OCI-LY7 (cell line): ENCODE results near the gene SLC48A1. TPM values are rescaled to one million over a fixed set of nuclear protein-coding genes. Genes with fewer than 3 reads are reported as not detected.

Source experiments
- BruUV-seq: library from RNA; stranded (reverse); fragments of 400-500 nt; replicated peaks from 2 replicates; lab custom pipeline; 2021; lab: Mats Ljungman, UMichigan
- CTCF ChIA-PET: fragments of 300-600 bp; sonication (Branson Sonifier 250); formaldehyde crosslinking; loops from one replicate; lab custom pipeline; 2022; ENCODE audit warnings: antibody characterized with exemption; ENCODE audit not compliant: unreplicated experiment; lab: Charles Lee
- POLR2A ChIA-PET: fragments of 300-600 bp; sonication (Branson Sonifier 250); formaldehyde crosslinking; loops from one replicate; lab custom pipeline; 2022; ENCODE audit warnings: antibody characterized with exemption; lab: Charles Lee
- DNase-seq: peaks from one replicate; pipeline ENCODE4 v3.0.0-alpha.2; 2015; ENCODE audit warnings: low spot score
- H2AFZ ChIP-seq: fragments of 200-600 bp; sonication (generic), shearing (Covaris generic); 2 replicates; pipeline ENCODE4 v1.6.1; 2014; ENCODE audit warnings: mild to moderate bottlenecking, antibody characterized with exemption, low read length, moderate library complexity
- H3K27ac ChIP-seq: fragments of 200-600 bp; sonication (generic); 2 replicates; pipeline ENCODE4 v1.5.1; 2014; ENCODE audit warnings: mixed run types, low read depth, mild to moderate bottlenecking, moderate library complexity, low read length, inconsistent platforms; ENCODE audit not compliant: poor library complexity, severe bottlenecking
- H3K36me3 ChIP-seq: fragments of 200-600 bp; sonication (generic); 2 replicates; pipeline ENCODE4 v1.6.1; 2014; ENCODE audit warnings: mild to moderate bottlenecking, antibody characterized with exemption, low read length, moderate library complexity, mixed read lengths; ENCODE audit not compliant: insufficient read depth
- H3K4me1 ChIP-seq: fragments of 200-600 bp; sonication (generic); 2 replicates; pipeline ENCODE4 v1.5.1; 2014; ENCODE audit warnings: mild to moderate bottlenecking, low read length; ENCODE audit not compliant: insufficient read depth, poor library complexity, severe bottlenecking
- H3K4me2 ChIP-seq: fragments of 200-600 bp; sonication (generic); 2 replicates; pipeline ENCODE4 v1.6.1; 2014; ENCODE audit warnings: mild to moderate bottlenecking, low read length
- H3K4me3 ChIP-seq: fragments of 200-600 bp; sonication (generic); 2 replicates; pipeline ENCODE4 v1.5.1; 2014; ENCODE audit warnings: mild to moderate bottlenecking, low read depth, low read length; ENCODE audit not compliant: poor library complexity, severe bottlenecking
- H3K79me2 ChIP-seq: fragments of 200-600 bp; sonication (generic); 2 replicates; pipeline ENCODE4 v1.6.1; 2016; ENCODE audit warnings: low read depth, mild to moderate bottlenecking, low read length, moderate library complexity, mixed read lengths; ENCODE audit not compliant: insufficient read depth
- H3K9me2 ChIP-seq: fragments of 200-600 bp; sonication (generic); 2 replicates; pipeline ENCODE4 v1.6.1; 2016; ENCODE audit warnings: mild to moderate bottlenecking, low read length, mixed read lengths; ENCODE audit not compliant: insufficient read depth
- H3K9me3 ChIP-seq: fragments of 200-600 bp; sonication (generic); 2 replicates; pipeline ENCODE4 v1.6.1; 2014; ENCODE audit warnings: mild to moderate bottlenecking, mixed run types, low read length, mixed read lengths
- H4K20me1 ChIP-seq: fragments of 200-600 bp; sonication (generic); 2 replicates; pipeline ENCODE4 v1.6.1; 2014; ENCODE audit warnings: mild to moderate bottlenecking, antibody characterized with exemption, low read length, moderate library complexity, mixed read lengths; ENCODE audit not compliant: insufficient read depth
- EZH2phosphoT487 ChIP-seq: fragments of 200-600 bp; sonication (generic); IDR thresholded peaks from 2 replicates; pipeline ENCODE4 v1.6.1; 2018; ENCODE audit warnings: low read depth, borderline replicate concordance, mild to moderate bottlenecking, mixed run types, antibody characterized with exemption, low read length, moderate library complexity, mixed read lengths
- intact Hi-C: fragments of 100-400 bp; cut with micrococcal nuclease; formaldehyde crosslinking; loops from one replicate; pipeline ENCODE4 v1.10.0; 2022; ENCODE audit not compliant: unreplicated experiment
- total RNA-seq, 2 experiments: library from RNA; depleted of rRNA in 1 of 2; stranded (reverse); fragments of >200 nt in 1 of 2; shearing (Covaris generic) in 1 of 2; gene quantifications; 2 replicates each; pipeline ENCODE4 v1.2.3, GENCODE V29; 2014 to 2022
- TF ChIP-seq, protein P1 (sequence below): fragments of 200-600 bp; sonication (generic); conservative IDR thresholded peaks from 2 replicates; pipeline ENCODE4 v1.5.1; 2014; ENCODE audit warnings: mild to moderate bottlenecking, antibody characterized with exemption, low read length, moderate library complexity, mixed read lengths

Gene SLC48A1
- total RNA-seq, 2 experiments from 2014 or later, result 9.6 to 12.0 TPM

DNA sequence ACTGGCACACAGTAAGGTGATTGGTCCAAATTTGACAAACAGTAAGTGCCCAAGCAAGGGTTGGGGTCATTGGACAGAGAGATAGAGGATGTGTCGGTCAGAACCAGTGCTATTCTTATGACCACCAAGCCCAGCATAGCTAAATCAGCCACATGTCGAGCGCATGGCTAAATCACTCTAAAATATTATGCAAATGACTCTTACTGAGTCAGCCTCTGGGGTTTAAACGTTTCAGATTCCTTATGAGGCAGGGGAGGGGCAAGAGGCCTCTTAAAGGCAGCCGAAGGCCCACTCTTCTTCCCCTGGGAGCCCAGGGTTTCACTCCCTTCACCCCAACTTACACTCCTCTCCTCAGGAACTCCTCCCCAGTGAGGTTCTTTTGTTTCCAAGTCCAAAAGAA lies 47.1 kb upstream of the SLC48A1 start:
- CTCF ChIA-PET, result interaction anchor here (0.5 to 1.9 kb wide), 2 partner anchors 15 to 121 kb away, joined by 3 to 13 read pairs; no protein-coding TSS in a partner anchor
- Histone ChIP-seq H3K4me2 (peak overlapping the region; percentile 21), H3K79me2 (no peaks in the 10 kb centered on the region), H3K9me3 (no peaks in the 10 kb centered on the region), H3K36me3 (no peaks in the 10 kb centered on the region), H3K27ac (no peak overlapping the region), H3K9me2 (no peaks in the 10 kb centered on the region), H3K4me1 (peaks cover 19% of the 10 kb centered on the region), H4K20me1 (no peaks in the 10 kb centered on the region), H3K4me3 (no peak overlapping the region), H2AFZ (peak overlapping the region; percentile 87)
- no peak for TF ChIP-seq EZH2phosphoT487
- TF ChIP-seq, protein P1, sequence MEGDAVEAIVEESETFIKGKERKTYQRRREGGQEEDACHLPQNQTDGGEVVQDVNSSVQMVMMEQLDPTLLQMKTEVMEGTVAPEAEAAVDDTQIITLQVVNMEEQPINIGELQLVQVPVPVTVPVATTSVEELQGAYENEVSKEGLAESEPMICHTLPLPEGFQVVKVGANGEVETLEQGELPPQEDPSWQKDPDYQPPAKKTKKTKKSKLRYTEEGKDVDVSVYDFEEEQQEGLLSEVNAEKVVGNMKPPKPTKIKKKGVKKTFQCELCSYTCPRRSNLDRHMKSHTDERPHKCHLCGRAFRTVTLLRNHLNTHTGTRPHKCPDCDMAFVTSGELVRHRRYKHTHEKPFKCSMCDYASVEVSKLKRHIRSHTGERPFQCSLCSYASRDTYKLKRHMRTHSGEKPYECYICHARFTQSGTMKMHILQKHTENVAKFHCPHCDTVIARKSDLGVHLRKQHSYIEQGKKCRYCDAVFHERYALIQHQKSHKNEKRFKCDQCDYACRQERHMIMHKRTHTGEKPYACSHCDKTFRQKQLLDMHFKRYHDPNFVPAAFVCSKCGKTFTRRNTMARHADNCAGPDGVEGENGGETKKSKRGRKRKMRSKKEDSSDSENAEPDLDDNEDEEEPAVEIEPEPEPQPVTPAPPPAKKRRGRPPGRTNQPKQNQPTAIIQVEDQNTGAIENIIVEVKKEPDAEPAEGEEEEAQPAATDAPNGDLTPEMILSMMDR, result no peak
- BruUV-seq, result no TSS peak
- peak; percentile 27 for DNase-seq
- POLR2A ChIA-PET, result interaction anchor here (0.8 to 3.4 kb wide), 4 partner anchors 10 to 20 kb away, joined by 3 to 20 read pairs (median 4); partner anchors contain the start of gene RPAP3
- intact Hi-C loops, result no loop called here

DNA sequence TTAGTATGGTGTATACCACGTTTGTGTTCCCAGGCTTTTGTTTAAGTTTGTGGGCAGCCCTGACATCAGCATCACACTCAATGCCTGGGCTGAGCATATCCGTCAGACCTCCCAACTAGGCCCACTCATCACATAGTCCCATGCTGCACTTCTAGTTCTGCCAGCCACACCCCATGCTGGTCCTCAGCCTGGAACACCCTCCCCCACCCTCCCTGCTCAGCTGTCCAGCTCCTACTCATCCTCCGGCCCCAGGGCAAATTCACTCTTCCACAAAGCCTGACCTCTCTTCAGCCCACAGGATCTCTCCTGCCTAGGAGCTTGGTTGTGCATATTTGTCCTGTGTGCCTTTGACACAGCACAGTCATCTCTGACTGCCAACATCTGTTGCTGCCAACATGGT lies 43.8 kb upstream of the SLC48A1 start:
- BruUV-seq, result no TSS peak
- no peak overlapping the region for H3K4me3 ChIP-seq
- no peaks in the 10 kb centered on the region for H3K36me3 ChIP-seq
- ChIA-PET POLR2A (interaction anchor here (0.6 kb wide), 1 partner anchor 61 kb away, joined by 4 read pairs; no protein-coding TSS in a partner anchor), CTCF (no interaction called here)
- TF ChIP-seq, protein P1, result no peak
- TF ChIP-seq EZH2phosphoT487, result no peak
- no peaks in the 10 kb centered on the region for H4K20me1 ChIP-seq
- peaks cover 19% of the 10 kb centered on the region for H3K4me1 ChIP-seq
- no peak overlapping the region for H3K4me2 ChIP-seq
- no peak for DNase-seq
- H2AFZ ChIP-seq, result no peak overlapping the region
- no peaks in the 10 kb centered on the region for H3K9me2 ChIP-seq
- no peaks in the 10 kb centered on the region for H3K79me2 ChIP-seq
- intact Hi-C loops, result no loop called here
- no peak overlapping the region for H3K27ac ChIP-seq
- no peaks in the 10 kb centered on the region for H3K9me3 ChIP-seq

DNA sequence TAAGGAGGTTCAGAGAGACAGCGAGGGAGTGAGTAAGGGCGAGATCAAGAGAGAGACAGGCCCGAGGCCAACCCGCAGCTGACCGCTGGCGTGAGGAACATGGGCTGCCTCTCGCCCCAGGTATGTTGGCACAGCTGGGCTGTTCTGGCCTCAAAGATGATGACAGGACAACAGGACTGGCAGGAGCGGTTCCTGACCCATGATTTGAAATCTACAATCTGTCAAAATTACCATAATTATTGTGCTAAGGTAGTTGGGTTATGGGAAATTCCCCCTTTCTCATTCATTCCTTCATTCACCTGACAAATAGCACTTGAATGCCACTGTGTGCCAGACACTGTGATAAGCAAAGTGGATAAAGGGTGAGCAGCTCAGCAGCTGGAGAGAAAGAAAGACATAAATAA lies 42.7 kb upstream of the SLC48A1 start:
- H3K4me2 ChIP-seq, result no peak overlapping the region
- no peaks in the 10 kb centered on the region for H3K36me3 ChIP-seq
- intact Hi-C loops, result no loop called here
- H4K20me1 ChIP-seq, result no peaks in the 10 kb centered on the region
- no TSS peak for BruUV-seq
- DNase-seq, result no peak
- H3K4me3 ChIP-seq, result no peak overlapping the region
- H3K4me1 ChIP-seq, result peaks cover 19% of the 10 kb centered on the region
- TF ChIP-seq, protein P1, result no peak
- no peak for TF ChIP-seq EZH2phosphoT487
- no peaks in the 10 kb centered on the region for H3K79me2 ChIP-seq
- CTCF ChIA-PET, result interaction anchor here (3.8 kb wide), 1 partner anchor 11 kb away, joined by 12 read pairs; no protein-coding TSS in a partner anchor
- no peak overlapping the region for H3K27ac ChIP-seq
- H3K9me2 ChIP-seq, result no peaks in the 10 kb centered on the region
- POLR2A ChIA-PET, result interaction anchor here (3.5 kb wide), 1 partner anchor 11 kb away, joined by 24 read pairs; no protein-coding TSS in a partner anchor
- no peaks in the 10 kb centered on the region for H3K9me3 ChIP-seq
- H2AFZ ChIP-seq, result no peak overlapping the region
